IMR-90 (cell line): ENCODE data around the gene DNAH6.

Source experiments
- CEBPB ChIP-seq: IDR thresholded peaks from 2 replicates; pipeline ENCODE4 v1.6.1; 2012; ENCODE audit warnings: low read depth, low read length, improper control_type of control experiment
- CTCF ChIP-seq: conservative IDR thresholded peaks from 2 replicates; pipeline ENCODE4 v1.5.1; 2012; ENCODE audit warnings: mild to moderate bottlenecking, low read depth, low read length, improper control_type of control experiment
- FOS ChIP-seq: fragments of 150-350 bp; IDR thresholded peaks from 2 replicates; pipeline ENCODE4 v1.6.1; 2016; ENCODE audit warnings: low read depth, low read length
- MAFK ChIP-seq: IDR thresholded peaks from 2 replicates; pipeline ENCODE4 v1.6.1; 2012; ENCODE audit warnings: low read depth, low read length, improper control_type of control experiment
- MAZ ChIP-seq: IDR thresholded peaks from 2 replicates; pipeline ENCODE4 v1.6.1; 2012; ENCODE audit warnings: low read depth, mild to moderate bottlenecking, low read length, improper control_type of control experiment, moderate library complexity, borderline replicate concordance
- MXI1 ChIP-seq: IDR thresholded peaks from 2 replicates; pipeline ENCODE4 v1.6.1; 2012; ENCODE audit warnings: low read depth, mild to moderate bottlenecking, low read length, moderate library complexity, borderline replicate concordance
- POLR2A ChIP-seq: IDR thresholded peaks from 2 replicates; pipeline ENCODE4 v1.6.1; 2012; ENCODE audit warnings: mild to moderate bottlenecking, low read depth, low read length
- RAD21 ChIP-seq: IDR thresholded peaks from 2 replicates; pipeline ENCODE4 v1.6.1; 2012; ENCODE audit warnings: low read length, improper control_type of control experiment
- RFX5 ChIP-seq: IDR thresholded peaks from 2 replicates; pipeline ENCODE4 v1.8.0; 2012; ENCODE audit warnings: low read depth, mild to moderate bottlenecking, low read length, moderate library complexity
- SMC3 ChIP-seq: fragments of 150-350 bp; IDR thresholded peaks from 2 replicates; pipeline ENCODE4 v1.6.1; 2016; ENCODE audit warnings: low read depth, mild to moderate bottlenecking, antibody characterized with exemption, low read length, moderate library complexity

- no peak for TF ChIP-seq CTCF
- no peak for TF ChIP-seq FOS
- TF ChIP-seq RFX5 = no peak
- no peak for TF ChIP-seq POLR2A
- no peak for TF ChIP-seq SMC3
- no peak for TF ChIP-seq RAD21
- TF ChIP-seq CEBPB = no peak
- no peak for TF ChIP-seq MXI1
- no peak for TF ChIP-seq MAZ
- TF ChIP-seq MAFK = no peak
These were observed 48.9 kb upstream of the DNAH6 start for GRCh38 chr2:84467389-84467788.
